ENCODE measurements around the gene PSTPIP2.
"Not testable (repeated sequence)": the region's sequence is repeated elsewhere in the genome, so short reads cannot be mapped to it uniquely, and the experiment has no call there.

PSTPIP2 gene

DNA sequence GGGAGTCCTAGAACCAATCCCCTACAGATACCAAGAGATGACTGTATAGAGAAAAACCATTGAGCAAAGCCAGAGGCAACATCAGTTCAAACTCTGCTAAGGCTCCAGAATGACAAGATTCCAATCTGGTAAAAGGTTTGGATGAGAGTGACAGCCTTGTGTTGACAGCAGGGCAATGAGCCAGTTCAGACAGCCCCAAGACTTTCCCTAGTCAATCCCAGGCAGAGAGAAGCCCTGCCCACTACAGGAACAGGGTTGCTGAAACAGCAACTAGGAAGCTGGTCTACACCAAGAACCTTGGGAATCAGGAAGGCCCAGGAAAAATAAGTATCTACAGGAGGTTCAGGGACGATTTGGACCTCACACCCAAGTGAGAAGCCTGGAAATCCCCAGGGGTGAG is 3.3 kb downstream of the PSTPIP2 start:
- no peak for DNase-seq

DNA sequence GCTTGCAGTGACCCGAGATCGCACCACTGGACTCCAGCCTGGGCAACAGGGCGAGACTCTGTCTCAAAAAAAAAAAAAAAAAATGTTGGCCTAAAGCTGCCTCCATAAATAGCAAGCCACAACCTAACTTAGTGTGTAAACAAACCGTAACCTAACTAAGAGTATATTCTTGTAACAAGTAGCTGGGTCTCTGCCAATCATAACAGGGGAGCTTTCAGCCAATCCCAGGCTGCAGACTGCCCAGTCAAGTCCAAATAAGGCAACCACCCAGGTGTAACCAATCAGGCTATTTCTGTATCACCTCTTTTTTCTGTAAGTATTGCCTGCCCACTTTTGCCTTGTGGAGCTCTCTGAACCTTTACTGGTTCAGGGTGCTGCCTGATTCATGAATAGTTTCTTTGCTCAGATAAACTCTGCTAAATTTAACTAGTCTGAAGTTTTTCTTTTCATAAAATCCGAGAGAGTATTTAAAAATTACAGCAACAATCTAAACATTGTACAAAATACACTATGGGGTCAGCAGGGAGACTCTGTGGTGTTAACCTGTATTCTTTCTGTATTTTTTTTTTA is 4.5 kb downstream of the PSTPIP2 start:
- no peak for DNase-seq

DNA sequence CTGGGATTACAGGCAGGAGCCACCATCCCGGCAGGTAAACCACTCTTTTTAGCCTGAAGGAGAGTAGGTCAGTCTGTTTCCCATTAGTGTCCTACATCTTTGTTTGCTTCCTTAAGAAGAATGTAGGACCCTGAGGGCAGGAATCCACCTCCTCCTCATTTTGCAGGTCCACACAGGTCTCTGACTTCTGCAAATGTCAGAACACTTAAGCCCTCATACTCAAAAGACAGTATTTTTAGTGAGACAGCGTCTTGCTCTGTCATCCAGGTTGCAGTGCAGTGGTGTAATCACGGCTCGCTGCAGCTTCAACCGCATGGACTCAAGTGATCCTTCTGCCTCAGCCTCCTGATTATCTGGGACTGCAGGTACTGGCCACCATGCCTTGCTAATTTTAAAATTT is 9.3 kb downstream of the PSTPIP2 start:
- no peak for DNase-seq

DNA sequence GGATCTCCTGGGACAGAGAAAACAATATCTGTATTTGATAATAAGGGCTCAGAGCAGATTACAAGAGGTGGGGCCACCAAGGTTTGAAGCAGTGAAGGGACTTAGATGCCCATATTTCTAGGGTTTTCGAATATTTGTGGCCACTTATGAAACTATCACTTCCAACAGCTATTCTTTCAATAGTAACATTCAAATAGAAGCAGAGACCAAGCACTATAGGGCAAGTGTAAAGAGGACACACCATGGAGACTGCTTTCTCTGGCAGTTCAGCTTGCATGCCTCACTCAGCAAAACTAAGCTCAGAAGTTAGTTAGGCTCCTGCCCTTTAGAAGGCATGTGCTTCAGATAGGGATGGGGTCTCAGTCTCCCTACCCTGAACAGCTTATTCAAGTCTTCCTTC is 10.3 kb downstream of the PSTPIP2 start:
- DNase-seq, result no peak

DNA sequence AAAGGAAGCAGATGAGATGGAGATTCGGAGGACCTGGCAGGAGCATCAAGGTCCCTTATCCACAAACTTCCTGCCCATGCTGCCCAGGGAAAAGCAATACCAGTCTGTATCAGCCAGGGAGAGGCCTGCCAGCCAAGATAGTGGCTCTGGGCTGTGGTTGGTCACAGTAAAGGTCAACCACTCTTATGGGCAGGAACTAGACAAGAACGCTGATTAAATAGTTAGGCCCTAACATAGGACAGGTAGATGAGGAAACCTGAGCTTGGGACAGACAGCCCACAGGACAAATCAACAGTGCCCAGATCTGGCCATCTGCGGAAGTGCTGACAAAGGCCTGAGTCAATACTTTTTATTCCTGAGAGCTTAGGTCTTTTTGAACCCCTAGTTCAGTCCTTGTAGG is 10.7 kb downstream of the PSTPIP2 start:
- DNase-seq, result no peak

DNA sequence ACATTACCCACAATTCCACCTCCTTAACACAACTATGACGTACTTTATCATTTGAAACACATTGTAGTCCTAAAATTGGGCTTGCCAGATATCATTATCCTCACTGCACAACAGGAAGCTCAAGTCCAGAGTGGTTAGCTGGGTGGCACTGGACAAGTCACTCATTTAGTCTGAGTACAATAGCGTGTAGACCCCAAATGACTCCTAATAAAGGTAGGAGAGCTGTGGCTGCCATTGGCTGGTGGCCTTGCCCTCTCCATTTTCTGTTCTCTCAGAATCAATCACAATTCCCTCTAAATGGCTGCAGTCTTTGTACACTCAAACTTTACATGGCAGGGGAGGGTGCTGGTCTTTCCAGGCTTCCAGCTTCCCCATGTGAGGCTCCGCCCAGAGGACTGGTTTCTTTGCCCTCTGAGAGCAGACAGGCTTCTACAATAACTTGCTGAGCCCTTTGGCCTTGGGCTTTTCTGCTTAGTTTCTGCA is 11.7 kb downstream of the PSTPIP2 start:
- no peak for DNase-seq

DNA sequence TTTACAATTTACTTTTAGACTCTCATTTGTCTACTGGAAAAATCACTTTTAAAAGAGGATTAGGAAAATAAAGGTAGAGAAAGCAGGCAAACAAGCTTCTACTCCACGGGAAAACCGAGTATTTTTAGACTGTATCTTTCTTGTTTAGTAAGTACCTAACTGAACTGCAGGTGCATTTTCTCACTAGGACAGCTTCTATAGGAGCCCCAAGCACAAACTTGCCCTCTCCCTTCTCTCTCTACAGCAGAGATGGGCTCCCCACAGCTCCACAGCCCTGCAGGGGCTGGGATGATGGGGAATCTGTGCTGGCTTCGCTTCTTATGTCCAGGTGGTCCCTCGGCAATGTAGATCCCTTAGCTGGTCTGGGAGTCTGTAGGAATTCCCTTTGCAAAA is 16.2 kb downstream of the PSTPIP2 start:
- no peak for DNase-seq

DNA sequence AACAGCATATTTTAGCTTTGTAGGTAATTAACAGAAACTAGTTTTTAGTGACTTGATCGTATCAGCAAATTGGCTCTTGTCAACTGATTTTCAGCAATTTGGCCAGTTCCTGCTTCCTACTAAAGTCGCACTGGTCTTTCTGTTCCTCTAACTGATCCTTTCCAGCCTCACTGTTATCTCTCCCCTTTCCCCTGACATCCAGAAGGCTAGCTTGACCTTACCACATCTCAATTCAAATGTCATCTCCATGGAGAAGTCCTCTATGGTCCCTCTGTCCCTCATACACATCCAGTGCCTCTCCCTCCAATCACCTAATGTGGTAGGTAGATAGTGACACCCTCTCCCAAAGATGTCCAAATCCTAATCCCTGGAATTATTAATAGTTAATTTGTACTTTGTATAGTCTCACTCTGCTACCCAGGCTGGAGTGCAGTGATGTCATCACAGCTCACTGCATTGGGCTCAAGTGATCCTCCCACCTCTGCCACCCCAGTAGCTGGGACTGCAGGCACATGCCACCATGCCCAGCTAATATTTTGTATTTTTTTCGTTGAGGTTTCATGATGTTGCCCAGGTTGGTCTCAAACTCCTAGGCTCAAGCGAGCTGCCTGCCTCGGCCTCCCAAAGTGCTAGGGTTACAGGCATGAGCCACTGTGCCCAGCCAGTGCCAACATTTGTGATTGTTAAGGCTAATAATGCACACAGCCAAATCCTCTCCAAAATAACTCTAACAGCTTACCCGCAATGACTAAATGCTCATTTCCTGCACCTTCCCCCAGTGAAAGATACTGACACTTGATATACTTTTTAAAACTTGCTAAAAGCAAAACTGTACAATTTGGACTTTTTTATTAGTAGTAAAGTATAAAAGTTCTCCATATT is 16.9 kb downstream of the PSTPIP2 start:
- no peak for DNase-seq

DNA sequence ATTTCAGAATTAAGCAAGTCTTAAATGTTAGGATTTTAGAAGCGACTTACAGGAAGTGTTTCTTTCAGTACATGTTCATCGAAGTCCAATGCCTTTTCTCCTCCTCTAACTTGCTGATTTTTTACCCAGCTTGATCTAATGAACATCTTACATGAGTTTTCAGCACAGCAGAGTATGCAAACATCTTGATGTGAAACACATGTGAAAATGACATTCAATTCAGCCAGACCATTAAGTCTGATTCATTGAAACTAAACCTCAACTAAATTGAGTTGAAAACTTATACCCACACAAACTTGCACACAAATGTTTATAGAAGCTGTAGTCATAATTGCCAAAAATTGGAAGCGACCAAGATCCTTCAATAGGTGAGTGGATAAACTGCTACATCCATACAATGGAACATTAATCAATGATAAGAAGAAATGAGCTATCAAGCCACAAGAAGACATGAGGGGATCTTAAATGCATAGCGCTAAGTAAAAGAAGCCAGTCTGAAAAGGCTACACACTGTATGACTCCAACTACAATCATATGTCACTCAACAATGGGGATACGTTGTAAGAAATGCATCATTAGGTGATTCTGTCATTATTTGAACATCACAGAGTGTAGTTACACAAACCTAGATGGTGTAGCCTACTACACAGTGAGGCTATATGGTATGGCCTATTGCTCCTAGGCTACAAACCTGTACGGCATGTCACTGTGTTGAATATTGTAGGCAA is 18.5 kb downstream of the PSTPIP2 start:
- no peak for DNase-seq

DNA sequence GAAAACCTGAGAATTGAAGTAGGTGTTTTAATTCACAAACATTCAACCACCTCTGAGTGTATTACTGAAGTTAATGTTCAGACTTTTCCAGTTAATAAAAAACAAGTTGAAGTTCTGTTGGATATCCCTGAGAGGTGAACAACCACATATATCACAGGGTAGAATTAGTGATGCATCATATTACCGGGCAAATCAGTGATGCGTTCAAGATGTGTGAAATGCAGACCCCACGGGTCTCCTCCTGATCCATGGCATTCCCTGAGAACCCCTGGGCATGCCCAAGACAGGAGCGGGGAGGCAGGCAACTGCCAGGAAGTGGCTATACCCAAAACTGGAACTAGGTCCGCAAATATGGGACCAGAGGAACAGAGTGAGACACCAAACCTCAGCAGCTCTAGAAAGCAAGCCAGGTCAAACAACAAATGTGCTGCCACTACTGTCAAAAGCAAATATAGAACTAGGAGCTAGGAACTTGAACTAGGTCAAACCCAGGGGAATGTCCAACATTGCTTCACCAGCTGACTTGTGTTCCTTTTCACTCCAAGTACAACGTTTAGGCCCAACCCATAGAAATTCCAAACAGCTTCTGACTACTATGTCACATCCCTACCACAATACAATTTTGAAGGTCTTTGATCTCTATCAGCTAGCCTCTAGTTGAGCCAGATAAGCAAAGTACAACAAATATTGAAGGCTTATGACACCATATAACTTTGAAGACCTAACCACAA is 20.2 kb downstream of the PSTPIP2 start:
- no peak for DNase-seq

DNA sequence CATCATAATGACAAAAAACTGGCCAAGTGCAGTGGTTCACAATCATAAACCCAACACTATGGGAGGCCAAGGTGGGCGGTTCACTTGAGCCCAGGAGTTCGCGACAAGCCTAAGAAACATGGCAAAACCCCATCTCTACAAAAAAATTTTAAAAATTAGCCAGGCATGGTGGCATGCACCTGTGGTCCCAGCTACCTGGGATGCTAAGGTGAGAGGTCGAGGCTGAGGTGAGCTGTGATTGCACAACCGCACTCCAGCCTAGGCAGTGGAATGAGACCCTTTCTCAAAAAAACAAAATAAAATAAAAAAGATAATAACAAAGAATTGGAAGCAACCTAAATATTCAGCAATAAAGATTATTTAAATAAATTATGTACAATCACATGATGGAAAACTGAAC is 21.8 kb downstream of the PSTPIP2 start:
- no peak for DNase-seq

DNA sequence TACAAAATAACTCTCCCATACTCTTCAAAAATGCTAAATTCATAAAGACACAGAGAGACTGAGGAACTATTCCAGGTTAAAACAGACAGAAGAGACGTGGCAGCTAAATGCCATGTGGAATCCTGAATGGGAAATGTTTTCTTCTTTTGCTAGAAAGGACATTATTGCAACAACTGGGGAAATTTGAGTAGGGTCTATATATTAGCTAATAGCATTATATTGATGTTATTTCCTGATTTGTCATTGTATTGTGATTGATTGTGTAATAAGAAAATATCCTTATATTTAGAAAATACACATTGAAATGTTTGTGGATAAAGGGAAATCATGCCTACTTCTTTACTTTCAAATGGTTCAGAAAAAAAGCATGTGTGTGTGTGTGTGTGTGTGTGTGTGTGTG is 23.4 kb downstream of the PSTPIP2 start:
- no peak for DNase-seq

DNA sequence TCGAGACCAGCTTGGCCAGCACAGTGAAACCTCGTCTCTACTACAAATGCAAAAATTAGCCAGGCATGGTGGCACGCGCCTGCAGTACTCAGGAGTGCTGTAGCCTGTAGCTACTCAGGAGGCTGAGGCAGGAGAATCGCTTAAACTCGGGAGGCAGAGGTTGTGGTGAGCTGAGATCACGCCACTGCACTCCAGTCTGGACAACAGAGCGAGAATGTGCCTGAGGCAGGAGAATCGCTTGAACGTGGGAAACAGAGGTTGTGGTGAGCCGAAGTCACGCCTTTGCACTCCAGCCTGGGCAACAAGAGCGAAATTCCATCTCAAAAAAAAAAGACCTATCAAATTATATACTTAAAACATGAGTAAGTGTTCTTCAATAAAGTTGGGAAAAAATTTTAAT is 24.7 kb downstream of the PSTPIP2 start:
- not testable (repeated sequence) for DNase-seq

DNA sequence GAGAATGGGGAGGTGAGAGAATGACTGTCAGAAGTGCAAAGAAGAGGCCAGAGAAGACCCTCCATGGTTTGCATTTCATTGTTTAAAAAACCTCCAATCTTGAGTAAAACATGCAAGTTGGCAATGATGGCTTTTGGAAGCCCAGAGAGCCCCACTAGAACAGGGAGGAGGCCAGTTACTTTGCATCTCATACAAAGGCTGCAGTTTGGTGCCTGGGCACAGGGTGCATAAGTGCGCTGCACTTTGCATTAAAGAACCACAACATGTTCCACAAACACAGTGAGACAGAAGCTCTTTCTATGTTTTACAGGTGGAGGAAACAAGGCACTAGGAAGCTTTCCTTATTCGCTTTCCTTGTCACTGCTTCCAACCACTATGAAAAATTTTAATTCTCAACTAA is 25.4 kb downstream of the PSTPIP2 start:
- no peak for DNase-seq

DNA sequence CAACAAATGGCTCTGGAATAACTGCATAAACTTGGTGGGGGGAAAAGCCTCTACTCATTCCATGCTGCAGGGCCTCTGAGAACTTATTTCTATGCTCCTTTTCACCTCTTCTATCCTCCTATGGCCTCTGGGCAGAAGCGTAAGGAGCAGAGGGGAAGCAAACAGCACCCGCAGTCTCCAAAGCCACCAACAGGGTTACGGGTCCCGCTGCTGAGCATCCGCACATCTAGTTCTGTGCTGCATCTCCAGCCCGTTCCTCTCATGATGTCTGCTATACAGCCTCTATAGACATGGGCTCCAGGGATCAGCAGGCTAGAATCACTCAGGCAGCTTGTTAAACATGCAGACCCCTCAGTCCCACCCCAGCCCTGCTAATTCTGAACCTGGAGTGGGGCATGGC is 25.9 kb downstream of the PSTPIP2 start:
- no peak for DNase-seq

DNA sequence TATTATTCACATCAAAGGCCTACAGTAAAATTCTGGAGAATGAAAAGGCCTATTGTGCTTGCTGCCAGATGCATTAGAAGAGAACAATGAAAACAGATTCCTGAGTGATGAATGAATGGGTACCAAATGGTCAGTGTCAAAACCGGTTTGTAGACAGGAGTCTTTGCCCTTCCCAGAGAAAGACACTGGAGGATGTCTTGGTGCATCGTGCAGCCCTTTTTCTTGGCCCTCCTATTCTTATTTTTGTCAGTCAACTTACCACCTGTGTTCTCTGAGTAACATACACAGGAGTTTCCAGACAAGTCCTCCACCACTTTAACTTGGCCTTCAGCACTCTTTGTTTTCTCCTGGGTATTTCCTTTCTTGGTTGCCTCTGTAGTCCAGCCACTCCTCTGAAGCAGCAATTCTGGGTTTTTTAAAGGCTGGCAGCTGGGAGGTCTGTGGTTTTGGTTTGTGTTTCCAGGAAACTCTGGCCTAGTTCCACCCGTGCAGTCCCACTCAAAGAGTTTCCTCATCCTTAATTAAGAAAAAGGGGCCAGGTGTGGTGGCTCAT is 29.4 kb downstream of the PSTPIP2 start:
- DNase-seq, result no peak

DNA sequence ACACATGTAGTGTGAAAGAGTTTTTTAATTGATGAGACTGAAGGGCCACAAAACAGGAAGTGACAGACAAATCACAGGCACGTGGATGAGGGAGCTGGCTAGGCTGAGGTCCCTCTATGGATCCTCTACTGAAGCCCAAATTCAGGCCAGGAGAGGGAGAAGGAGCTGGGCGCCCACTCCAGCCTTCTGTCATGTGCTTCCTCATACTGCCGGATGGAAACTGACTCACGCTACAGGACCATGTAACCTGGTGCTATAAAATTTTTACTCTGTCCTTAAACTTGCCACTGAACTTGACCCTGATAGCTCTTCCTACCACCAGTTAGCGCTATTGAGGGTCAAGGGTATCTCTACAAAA is 31.3 kb downstream of the PSTPIP2 start:
- no peak for DNase-seq

DNA sequence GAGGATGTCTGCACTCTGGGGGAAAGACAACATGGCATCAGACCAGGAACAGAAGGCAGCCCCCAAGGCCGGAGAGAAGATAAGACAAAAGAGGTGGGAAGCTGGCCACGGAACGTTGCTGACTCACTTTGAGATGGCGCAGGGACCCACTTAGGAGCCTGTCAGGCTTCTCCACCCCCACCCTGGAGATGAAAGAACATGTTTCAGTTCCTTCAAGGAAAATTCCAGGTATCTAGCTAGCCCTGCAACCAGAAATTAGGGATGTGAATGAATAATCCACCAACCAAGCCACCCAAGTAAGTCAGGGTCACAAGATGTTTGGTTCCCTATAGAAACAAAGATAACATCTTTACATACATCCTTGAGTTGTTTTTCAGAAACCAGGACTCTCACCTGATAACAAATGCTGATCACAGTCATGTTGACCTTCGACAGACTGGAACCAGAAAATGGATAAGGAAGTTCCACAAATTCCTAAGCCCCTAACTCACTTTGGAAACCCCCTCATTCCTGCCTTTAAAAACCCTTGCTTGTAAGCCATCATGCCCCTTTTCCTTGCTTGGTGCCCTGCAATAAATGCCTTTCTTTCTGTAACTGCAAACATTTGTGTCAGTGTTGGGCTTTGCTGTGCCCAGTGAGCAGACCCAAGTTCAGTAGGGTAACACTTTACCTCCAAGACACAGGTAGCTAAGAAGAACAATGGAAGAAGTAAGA is 31.9 kb downstream of the PSTPIP2 start:
- DNase-seq, result no peak

DNA sequence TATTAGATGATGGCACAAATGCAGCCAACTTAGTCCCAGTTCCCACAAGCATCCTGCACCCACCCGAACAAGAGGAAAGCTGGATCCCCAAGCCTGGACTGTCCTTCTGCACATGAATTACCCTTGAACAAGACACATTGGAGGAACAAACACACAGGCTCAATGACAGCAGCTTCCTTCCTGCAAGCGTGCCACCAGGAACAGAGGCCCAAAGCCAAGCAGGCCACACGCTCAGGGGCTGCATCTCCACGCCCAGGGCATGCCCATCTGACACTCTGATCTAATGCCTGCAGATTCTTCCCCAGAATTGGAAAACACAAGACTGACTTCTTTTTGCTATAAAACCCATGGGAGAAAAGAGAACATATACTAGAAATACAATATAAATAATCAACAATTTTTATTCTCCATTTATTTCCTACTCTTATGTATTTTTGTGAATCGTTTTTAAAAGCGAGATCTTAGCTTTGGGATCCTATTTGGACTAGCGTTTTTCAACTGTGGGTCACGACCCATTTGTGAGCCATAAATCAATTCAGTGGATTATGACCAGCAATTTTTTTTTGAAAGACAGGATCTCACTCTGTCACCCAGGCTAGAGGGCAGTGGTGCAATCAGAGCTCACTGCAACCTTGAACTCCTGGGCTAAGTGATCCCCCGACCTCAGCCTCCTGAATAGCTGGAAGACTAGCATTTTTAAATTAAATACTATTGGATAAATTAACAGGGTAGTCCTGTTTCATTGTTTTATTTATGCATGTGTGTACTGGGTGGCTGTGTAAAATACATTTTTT is 34.4 kb downstream of the PSTPIP2 start:
- DNase-seq, result no peak

DNA sequence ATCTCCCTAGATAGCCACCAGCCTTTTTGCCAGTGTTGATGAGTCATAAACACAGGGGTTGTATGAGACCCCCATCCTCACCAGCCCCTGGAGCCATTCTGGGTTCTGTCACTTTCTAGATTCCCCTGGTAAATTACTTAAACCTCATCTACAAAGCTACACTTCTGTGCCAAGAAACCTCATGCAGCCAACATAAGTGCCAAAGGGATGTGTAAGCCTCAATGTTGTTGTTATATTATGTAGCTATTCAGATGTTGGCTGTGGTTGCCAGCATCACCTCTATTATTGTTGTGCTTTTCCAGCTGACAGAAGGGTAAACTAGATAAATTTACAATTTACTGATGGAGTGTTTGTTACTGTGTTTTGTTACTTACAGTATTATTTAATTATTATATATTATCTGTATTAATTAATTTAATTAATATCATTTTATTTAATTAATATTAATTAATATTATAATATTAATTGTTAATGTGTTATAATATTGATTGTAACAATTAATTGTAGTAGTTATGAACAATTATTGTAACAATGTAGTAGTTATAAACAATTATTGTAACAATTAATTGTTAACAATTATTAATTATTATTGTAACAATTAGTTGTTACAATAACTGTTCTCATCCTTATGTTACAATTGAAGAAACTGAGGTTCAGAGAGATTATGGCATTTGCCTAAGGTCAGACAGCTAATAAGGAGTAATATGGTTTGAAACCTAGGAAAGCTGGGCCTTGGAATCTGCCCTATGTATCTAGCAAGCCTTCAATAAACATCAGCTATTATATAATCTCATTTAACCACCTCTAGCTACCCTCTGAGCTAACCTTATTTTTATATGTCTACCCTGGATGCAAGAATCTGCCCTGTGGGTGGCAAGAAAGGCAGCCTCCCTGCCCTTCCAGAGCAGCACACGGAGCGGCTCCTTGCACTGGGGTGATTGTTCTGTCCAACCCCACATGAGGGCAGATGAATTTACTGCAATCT is 36.1 kb downstream of the PSTPIP2 start:
- no peak for DNase-seq
